UCSD-AML1 (cell line): Measurements from ENCODE around the gene C11orf86.
A peak's percentile ranks its signal among the peaks of the same experiment; 100 is the strongest.
"Not testable (repeated sequence)": the region's sequence is repeated elsewhere in the genome, so short reads cannot be mapped to it uniquely, and the experiment has no call there.

Experiments used
- DNase-seq: peaks from one replicate; lab custom pipeline; 2025; ENCODE audit not compliant: unreplicated experiment; lab: John Stamatoyannopoulos, UW

The C11orf86 gene, protein sequence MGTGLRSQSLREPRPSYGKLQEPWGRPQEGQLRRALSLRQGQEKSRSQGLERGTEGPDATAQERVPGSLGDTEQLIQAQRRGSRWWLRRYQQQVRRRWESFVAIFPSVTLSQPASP

DNA sequence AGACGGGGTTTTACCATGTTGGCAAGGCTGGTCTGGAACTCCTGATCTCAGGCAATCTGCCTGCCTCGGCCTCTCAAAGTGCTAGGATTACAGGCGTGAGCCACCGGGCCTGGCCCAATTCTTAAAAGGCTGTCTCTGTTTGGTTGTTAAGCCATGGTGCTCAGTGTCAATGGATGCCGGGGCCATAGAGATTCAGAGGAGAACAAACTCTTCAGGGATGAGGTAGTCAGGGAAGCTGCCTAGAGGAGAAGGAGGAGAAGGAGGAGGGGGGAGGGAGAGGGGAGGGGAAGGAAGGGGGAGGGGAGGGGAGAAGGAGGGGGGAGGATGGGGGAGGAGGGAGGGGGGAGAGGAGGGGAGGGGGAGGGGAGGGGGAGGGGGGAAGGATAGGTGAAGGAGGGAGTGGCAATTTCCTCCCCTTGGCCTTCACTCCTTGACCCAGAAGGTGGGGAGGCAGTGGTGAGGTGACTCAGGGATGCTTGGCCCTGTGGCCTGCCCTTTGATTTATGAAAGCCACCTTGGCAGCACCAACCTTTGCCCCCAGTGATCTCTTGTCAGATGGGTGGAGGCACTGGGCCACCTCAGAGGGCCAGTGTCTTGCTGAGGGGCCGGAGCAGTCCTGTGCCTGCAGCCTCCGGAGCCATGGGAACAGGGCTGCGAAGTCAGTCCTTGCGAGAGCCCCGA, at the start of gene C11orf86:
Gene C11orf86 (plus strand): TSS at position 581 of the 681 bp plus-strand sequence. CDS start 59 bp downstream, at position 640.
- no peak for DNase-seq

DNA sequence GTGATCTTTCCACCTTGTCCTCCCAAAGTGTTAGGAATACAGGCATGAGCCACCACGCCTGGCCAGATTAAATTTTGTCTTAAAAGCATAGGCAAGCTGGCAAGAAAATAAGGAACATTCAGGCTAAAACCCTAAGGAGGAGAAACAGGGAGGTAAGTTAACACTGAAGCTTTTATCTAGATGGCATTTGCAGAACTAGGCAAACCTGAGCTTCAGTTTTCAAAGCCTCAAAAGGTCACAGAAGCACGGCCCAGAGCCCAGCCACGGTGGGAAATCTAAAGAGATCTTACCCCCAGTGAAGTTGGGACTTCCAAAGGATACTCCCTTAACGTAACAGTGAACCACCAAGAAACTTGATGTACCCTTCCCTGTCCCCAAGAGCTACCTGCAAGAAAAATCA, 45.4 kb upstream of the C11orf86 start:
- DNase-seq: no peak

DNA sequence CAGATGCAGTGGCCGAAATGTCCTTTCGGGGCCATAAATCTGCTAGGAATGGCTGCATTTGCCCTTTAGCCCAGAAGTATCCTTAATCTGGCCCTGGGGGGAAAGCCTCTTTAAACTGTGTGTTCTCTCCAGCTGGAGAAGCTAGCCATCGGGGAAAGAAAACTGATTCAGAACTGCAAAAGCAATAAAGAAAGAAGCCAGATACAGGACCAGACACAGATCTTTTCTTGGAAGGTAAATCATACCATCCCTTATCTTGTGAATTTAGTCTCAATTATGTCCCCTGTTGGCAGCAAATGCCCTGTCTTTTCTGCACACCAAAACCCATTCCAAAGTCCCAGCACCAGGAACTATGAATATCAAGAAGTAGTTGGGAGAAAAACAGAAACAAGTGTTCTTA, 42.6 kb upstream of the C11orf86 start:
- DNase-seq: no peak

DNA sequence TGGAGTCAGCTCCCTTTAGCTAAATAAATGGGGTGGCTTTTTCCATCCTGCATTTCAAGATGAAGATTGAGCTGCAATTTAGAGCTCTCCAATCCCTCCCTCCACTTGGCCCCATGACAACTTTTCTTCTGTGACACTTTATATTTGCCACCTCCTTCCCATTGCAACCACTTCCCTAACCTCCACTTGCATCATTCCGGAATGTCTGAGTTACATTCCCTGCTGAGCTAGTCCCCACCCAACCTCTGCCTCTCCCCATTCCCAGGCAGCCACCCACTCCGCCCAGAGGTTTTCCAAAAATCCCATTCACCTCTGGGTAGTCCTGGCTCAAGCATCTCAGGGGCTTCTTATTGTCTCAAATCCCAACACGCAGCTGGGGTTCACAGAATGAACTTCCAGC, 41.6 kb upstream of the C11orf86 start:
- DNase-seq: no peak

DNA sequence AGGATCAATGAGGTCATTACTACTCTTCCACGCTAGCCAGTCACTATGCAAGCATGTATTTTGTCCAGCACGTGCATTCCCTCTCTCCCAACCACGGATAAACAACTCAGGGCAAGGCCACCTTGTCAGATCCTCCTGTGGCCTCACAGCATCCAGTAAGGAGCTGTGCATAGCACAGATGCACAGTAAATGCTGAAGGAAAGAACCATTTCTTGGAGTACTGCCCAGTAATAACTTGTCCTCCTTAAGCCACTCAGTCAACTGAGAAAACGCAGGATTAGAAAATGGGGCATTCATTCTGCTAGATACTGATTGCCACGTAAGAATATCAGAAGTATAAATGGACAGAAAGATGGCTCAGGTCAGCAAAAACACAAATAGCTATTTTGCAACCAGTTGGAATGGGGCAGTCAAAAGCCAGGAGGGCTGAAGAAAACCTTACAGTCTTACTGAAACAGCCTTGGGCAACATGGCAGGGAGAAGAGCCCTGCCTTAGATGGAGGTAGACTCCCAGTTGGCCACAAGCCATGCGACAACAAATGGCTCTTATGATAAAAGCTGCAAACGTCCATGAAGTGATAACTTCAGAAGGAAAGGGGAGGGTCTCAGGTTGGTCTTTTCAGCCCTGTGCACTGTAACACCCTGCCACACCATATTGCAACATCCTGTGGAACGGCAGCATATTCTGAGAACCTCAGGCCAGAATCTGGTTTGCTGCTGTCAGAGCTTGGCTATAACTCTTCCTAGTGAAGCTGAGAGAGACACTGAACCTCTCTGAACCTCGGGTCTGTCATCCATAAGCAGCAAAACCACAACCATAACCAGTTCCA, 39.9 kb upstream of the C11orf86 start:
- no peak for DNase-seq

DNA sequence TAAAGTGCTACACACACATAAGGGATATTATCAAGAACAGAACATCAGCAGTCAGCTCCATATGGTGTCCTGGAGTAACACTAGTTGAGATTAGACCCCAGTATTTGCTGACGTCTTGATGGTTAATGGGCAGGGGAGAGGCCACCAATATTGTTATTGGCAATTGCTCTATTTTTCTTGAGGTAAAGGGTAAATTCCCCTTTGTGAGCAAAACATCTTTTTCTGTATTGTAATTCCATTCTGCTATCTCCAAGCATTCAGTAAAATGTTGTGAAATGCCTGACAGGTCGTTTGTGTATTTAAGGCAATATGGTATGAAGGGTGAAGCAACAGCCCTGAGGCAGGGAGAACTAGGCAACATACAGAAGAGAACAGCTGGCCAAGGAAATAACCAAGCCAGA, 38.8 kb upstream of the C11orf86 start:
- no peak for DNase-seq

DNA sequence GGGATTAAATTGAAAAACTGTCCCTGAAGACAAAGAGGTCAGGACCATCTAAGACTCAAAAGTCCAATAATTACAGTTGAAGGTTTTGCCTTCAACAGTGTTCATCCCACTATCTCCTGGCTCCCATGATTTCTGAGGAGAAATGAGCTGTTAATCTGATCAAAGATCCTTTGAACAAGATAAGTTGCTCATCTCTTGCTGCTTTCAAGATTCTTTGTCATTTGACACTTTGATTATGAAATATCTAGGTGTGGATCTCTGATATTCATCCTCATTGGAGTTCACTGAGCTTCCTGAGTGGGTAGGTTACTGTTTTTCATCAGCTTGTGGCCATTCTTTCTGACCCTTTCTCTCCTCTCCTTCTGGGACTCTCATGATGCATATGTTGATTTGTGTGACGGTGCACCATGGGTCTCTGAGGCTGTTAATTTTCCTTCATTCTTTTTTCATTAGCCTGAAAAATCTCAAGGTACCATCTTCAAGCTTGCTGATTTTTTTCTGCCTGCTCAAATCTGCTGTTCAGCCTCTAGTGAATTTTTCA, 37.8 kb upstream of the C11orf86 start:
- DNase-seq: no peak

DNA sequence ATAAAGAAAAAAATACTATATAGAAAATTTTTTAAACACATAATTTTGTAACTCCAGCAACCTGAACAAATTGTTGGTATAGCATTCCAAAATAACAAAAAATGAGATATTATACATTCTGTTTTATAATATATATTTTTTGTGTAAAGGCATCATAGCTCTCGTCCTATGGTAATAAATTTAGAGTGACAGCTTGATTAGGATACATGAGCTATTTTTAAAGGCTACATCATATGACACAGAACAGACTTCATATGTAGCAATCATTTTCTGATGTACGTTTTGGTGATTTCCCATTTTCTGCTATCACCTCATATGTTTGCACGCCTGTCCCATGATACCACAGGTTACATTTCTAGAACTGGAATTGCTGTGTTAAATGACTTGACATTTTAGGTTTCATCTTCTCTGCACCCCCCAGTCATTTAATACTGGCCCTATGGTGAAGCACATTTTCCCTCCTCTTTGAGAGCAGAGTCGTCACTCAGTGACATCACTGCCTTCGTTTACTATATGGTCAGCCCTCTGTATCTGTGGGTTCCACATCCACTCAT, 36.4 kb upstream of the C11orf86 start:
- no peak for DNase-seq

DNA sequence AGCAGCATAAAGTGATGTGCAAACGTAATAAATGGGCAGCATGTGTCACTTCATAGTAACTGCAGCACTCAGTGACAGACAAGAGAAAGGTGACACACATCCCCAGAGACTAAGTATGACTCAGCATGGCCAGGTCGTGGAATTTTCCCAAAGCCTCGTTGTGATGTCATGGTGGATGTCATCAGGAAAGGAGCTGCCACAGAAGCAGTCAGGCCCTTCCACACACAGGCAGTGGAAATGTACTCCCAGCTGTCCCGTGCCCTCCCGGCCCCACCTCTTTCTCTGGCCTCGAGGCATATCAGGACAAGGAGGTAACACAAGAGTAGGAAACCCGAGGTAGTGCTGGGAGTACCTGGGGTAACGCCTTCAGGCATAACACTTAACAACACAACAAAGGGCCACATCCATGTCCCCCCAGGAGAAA, 25.0 kb upstream of the C11orf86 start:
- DNase-seq: no peak

DNA sequence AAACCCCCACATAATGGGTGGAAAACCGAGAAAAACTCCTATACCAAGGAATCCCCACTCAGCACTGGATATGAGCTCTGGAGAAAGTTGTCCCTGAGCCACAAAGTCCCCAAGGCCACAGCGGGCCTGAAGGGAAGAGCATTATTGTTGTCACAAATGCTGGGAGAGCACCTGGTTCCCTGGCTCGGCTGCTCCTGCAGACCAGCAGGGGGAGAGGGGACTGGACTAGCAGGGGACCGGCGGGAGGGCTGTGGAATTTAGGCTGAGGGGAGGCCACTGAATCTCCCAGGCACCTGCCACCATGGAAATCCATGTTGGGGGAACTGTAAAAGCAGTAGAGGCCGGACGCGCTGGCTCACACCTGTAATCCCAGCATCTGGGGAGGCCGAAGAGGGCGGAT, 24.0 kb upstream of the C11orf86 start:
- no peak for DNase-seq

DNA sequence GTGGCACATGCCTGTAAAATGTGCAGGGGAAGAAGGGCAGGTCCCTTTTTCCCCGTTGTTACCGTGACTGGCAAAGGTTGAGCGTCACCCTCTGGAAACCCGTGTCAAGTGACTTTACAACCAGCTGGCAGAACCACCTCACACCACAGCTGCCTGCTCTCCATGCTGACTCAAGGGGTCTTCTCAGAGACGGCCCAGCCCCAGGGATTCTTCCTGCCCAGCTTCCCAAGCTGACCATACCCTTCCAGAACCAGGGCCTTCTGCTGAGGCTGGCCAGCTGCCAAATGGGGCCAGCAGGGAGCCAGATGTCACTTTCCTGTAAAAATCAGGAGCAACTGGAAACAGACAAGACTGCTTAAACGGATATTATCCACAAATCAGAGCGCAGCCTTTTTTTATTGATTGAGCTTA, 23.2 kb upstream of the C11orf86 start:
- DNase-seq: no peak

DNA sequence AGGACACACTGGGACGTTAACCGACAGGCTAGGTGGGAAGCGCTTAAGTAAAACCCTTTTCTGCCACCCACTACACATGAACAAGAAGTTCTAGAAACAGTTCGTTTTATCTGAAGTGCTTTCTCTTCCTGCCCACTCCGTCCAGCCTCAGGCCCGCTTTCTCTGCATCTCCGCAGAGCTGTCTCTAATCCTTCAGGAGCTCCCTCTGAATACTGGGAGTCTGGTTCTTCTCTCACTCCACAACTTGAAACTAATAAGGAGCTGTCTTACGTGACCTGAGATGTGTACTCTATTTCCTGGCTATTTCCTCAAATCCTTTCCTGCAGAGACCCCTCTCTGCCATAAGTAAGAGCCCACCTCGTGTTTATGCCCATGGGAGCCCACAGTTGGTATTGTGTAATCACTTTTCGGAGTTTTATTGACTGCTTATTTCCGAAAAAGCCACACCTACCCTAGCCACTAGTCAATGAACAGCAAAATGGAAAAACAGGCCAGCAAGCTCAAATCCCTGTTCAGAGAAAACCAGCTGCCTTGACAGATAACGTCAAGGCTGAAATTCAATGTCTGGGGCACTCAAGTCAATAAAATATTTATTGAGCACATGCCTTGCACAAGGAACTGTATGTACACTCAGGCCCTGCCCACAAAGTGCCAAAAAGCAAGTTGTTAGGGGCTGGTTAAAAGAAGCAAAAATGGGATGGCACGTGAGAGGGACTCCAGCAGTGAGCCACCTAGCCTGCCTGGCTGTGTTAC, 21.8 kb upstream of the C11orf86 start:
- no peak for DNase-seq

DNA sequence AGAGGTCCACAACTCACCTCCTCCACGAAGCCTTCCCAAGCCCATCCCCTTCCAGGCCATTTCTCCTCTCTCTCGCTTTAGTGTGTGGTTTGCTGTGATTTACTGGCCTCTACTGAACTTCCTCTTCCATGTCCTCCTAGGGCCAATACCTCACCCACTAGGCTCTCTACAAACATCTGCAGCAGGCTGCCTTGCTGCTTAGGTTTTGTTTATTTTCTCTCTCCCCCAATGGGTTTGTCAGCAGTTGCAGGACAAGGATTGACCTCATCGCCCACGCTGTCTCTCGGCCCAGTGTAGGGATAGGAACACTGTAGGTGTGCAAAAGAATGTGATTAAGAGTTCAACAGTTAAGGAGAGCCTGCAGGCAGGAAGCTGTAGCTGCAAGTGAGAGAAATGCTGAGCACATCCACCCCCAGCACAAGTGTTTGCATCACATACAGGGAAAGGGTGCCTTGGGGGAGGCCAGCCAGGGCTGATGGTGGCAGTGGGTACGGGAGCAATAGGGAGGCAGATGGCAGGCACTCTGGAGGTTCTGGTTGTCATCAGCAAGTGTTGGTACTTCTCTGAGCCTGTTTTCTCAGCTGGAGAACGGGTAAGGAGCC, 18.3 kb upstream of the C11orf86 start:
- no peak for DNase-seq

DNA sequence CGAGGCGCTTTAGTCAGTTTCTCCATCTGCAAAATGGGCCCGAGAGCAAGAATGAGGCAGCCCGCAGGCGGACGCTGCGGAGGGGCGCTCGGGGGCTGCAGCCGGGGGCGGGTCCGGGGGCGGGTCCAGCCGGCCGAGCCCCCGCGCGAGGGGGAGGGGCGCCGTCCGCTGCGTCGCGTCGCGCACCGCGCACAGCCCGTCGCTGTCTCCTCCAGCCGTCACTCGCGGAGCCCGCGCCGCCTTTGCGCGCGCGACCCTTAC, 17.2 kb upstream of the C11orf86 start:
- no peak for DNase-seq

DNA sequence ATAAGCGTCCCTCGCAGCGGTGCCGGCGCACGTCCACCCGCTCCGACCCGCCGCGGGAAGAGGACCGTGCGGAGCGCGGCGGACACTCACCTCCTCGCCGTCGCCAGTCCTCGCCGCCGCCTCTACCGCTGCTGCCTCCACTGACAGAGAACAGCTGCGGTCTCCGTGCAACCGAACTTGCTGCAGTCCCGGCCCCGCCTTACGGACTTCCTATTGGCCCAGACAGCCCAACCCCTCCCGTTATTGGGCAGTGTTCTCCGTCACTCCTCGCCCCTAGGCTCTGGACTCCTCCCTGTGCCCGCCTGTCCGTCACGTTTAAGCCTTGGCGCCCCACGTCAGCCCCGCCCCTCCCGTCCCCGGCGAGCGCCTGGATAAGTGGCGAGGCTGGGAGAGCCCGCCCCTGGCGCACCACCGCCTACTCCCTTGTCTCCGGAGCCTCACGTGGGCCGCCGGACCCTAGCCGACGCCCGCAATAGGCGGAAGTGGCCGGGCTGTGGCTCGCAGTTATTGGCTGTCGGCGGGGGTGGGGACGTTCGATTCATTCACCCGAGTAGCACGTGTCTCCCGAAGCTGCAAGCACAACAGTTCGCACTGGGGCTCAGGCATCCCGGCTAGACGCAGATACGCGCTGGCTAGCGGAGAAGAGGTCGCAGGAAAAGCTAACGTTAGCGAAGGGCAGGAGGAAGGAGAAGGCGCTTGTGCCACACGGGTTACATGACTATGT, 16.7 kb upstream of the C11orf86 start, which contains the start of gene PC:
Gene PC (minus strand): TSS at position 152 of the 724 bp plus-strand sequence. CDS start 86,224 bp downstream, outside the sequence.
- peak; percentile 100 for DNase-seq

DNA sequence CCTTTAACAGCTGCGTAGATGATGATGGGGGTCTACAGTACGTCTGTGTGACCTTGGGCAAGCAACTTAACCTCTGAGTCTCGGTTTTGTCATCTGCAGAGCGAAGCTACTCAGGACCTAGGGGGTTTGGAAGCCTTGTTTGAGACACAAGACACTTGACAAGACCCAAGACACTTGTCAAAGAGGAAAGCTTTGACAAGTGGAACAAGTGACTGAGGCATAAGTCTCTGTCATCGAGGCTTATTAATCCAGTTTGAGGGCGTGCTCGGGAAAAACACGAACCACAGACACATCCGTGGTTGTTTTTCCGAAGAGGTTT, 16.2 kb upstream of the C11orf86 start:
- DNase-seq: no peak

DNA sequence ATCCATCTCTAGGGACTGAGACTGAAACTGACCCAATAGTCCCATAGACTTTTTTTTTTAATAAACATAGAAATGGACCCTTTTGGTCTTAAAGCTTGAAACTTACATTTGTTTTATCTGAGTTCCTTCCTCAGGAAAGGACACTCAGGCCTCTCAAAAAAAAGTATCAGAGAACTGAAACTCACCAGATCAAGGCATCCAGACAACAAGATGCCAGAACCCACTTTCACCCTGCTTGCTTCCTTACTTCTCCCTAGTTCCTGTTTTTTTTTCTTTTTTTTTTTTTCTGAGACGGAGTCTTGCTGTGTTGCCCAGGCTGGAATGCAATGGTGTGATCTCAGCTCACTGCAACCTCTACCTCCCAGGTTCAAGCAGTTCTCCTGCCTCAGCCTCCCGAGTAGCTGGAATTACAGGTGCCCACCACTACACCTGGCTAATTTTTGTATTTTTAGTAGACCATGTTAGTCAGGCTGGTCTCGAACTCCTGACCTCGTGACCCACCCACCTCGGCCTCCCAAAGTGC, 13.4 kb upstream of the C11orf86 start:
- DNase-seq: not testable (repeated sequence)

DNA sequence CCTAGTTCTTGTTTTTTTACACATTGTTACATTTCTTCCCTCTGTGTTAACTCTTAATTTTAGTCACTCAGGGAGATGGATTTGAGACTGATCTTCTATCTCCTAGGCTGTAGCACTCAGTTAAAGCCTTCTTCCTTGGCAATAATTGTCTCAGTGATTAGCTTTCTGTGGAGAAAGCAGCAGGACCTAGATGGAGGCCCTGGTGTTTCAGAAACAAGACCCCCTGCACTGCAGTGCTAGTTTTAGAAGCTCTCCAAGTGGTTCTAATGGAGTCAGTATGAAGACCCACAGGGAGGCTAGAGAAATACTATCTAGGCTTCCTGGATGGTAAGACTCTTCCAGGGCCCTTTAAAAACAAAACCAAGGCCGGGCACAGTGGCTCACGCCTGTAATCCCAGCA, 12.9 kb upstream of the C11orf86 start:
- no peak for DNase-seq

DNA sequence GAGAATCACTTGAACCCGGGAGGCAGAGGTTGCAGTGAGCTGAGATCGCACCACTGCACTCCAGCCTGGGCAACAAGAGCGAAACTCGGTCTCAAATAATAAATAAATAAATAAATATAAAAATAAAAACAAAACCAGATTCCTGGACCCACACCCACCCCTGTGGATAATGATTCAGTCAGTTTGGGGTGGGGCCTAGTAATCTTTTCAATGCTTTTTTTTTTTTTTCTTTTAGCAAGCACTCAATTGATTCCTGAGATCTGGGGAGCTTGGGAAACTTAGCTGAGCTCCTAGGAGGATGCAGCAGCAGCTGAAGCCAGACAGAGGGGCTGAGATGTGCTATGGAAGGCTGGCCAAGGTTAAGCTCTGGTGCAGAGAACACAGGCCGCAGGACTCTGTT, 12.3 kb upstream of the C11orf86 start:
- DNase-seq: no peak

DNA sequence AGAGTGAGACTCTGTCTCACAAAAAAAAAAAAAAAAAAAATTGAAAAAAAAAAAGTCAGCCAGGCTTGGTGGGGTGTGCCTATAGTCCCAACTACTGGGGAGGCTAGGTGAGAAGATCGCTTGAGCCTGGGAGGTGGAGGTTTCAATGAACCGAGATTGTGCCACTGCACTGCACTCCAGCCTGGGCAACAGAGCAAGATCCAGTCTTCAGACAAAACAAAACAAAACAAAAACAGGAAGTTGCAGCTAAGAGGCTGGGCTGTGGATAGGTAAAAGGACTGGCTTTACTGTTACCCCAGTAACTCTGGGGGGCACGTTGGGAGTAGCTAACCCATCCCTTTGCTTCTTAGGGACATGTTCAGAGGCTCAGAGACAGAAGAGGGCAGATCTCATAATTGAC, 10.6 kb upstream of the C11orf86 start:
- DNase-seq: no peak
